NCI-H1436 (cell line): ENCODE results near the gene MICA.
"Not testable (repeated sequence)": the region's sequence is repeated elsewhere in the genome, so short reads cannot be mapped to it uniquely, and the experiment has no call there.

Source experiments
- DNase-seq: peaks from one replicate; lab custom pipeline; 2025; lab: John Stamatoyannopoulos, UW

MICA gene

DNA sequence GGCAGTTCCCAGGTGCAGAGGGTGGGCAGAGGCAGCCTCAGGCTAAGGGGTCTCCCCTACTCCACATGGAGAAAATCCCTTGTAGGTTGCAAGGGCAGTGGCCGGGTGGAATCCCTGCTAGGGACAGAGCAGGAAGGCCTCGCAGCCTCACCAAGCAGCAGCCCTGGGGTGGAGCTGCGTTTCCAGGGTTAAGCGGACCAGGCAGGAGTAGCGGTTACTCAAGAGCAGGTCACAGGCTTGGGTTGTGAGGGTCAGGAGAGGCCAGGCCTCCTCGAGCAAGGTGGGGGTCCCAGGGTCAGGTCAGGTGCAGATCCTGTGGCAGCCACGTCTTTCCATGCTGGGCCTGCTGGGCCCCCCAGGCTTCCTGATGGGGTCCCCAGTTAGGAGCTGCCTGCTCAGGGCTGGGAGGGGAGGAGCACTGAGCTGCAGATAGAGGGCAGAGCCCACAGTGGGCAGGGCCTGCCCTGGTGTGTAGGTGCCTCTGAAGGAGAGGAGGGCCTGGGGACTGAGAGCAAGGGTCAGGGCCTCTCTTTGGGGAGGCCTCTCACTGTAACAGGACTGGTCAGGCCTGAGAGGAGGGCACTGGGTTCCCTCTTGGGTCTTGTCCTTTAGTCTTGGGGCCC is 10.9 kb downstream of the MICA start:
- not testable (repeated sequence) for DNase-seq

DNA sequence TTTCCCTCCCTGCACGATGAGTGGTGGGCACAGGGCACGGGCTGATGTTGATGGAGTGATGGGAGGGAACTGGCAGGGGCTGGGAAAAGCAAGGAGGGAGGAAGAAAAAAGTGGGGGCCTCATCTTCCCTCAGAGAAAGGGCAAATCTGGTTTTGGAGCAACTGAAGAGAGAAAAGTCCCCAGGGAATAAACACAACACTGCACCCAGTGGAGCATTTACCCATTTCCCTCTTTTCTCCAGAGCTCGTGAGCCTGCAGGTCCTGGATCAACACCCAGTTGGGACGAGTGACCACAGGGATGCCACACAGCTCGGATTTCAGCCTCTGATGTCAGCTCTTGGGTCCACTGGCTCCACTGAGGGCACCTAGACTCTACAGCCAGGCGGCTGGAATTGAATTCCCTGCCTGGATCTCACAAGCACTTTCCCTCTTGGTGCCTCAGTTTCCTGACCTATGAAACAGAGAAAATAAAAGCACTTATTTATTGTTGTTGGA is 11.4 kb downstream of the MICA start:
- no peak for DNase-seq

DNA sequence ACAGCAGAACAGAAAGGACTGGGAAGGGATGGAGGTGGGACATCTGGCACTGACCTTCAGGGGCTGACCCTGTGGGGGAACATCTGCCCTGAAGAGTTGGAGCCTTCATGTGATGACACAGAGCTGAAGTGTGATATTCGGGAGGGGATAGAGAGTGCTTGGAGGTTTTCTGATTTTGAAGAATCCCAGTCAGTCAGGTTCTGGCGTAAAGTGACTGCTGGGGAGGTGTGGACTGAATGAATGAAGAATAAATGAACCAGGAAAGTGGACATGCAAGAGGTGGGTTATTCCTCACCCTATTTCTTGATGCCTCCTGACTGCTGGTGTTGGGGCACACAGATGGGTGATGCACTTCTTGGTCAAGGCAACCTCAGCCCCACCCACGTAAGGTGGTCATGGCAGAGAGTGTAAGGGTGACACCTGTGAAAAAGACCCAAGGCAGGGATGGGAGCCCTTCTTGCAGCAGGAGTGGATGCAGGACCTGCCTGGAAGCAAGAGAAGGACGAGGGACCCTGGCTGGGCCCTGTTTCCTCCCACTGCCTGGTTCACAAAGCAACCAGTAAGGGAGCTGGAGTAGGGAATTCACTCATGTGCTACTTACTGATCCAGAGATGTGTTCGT is 13.1 kb downstream of the MICA start:
- no peak for DNase-seq

DNA sequence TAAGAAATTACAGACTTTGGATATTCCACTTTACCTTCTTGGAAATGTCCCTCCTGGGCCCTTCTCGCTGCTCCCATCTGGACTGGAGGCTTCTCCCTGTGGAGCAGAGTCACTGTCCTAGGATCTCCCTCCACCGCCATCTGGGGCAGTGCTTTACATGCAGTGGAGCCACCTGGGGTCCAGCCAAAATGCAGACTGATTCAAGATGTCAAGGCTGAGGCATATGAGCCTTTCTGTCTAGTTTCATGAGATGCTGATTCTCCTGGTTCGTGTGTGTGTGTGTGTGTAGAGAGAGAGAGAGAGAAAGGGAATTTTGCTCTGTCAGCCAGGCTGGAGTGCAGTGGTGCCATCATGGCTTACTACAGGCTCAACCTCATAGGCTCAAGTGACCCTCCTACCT is 14.9 kb downstream of the MICA start:
- DNase-seq: no peak

DNA sequence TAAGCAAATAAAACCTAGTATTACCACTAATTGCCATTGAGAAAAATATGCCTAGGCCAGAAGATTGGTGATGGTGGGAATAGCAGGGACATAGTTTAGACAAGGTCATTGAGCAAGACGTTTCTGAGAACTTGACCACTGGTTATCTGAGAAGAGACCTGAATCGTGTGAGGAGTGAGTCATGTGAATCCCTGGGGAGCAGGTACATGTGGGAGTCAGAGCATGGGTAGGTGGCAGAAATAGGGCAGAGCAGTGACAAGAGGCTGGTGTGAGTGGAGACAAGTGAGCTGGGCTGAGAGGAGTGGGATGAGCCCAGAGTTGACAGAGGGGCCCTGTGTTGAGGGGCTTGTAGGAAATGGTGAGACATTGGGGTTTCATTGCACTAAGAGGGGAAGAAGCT is 16.4 kb downstream of the MICA start:
- DNase-seq: no peak

DNA sequence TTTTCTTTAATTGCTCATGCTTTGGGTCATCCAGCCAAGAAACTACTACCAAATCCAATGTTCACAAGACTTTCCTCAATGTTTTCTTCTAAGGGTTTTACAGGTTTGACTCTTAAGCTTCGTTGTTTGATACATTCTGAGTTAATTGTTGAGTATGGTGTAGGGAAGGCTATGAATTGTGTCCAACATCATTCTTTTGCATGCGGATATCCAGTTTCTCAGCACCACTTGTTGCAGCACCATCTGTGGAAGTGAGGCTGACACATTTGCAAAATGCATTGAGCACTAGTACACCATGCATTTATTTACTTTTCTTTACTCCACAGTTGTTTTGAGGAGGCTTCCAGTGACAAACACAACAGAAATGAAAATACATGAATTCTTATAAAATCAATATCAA is 17.2 kb downstream of the MICA start:
- DNase-seq: no peak

DNA sequence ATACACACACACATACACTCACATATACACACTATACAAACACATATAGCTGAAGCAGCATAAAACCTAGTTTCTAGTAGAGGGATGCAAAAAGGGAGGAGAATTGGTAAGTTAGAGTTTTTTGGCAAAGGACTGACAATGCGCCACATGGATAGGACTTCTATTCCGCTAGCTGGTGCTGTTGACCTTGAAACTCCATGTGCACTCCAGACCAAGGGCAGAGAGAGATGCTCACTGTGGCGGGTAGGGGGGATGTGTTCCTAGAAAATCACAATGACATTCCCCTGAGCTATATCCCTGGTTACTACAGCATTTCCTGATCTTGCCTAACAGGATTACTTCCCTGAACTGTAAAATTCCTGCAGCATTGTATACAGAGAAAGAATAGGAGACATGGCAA is 19.2 kb downstream of the MICA start:
- no peak for DNase-seq

DNA sequence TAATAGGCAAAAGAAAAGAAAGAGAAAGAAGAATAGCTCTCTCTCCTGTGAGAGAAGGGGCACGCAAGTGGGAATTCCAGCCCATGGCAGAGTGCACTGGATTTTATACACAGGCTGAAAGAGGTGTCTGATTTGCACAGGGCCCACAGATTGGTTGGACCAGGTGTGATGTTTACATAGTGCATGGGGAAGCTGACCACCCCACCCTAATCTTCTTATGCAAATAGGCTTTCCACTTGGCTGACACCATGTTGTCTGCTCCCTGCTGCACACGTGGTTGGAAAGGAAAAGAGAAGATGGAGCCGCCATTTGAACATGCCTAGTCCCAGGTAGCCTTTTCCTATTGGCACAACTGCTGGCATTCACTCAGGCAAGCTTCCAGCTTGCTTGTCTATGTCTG is 20.2 kb downstream of the MICA start:
- DNase-seq: no peak

DNA sequence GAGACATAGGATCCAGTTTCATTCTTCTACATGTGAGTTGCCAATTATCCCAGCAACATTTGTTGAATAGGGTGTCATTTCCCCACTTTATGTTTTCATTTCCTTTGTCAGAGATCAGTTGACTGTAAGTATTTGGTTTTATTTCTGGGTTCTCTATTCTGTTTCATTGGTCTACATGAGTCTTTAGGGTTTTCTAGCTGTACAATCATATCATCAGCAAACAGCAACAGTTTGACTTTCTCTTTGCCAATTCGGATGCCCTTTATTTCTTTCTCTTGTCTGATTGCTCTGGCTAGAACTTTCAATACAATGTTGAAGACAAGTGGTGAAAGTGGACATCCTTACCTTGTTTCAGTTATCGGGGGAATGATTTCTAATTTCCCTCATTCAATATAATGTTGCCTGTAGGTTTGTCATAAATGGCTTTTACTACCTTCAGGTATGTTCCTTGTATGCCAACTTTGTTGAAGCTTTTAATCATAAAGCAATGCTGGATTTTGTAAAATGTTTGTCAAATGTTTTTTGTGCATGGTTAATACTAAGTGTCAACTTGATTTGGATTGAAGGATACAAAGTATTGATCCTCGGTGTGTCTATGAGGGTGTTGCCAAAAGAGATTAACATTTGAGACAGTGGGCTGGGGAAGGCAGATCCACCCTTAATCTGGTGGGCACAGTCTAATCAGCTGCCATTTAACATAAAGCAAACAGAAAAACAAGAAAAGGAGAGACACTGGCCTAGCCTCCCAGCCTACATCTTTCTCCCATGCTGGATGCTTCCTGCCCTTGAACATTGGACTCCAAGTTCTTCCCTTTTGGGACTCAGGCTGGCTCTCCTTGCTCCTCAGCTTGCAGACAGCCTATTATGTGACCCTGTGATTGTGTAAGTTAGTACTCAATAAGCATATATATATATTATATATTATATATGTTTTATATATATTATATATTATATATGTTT is 23.3 kb downstream of the MICA start:
- DNase-seq: no peak

DNA sequence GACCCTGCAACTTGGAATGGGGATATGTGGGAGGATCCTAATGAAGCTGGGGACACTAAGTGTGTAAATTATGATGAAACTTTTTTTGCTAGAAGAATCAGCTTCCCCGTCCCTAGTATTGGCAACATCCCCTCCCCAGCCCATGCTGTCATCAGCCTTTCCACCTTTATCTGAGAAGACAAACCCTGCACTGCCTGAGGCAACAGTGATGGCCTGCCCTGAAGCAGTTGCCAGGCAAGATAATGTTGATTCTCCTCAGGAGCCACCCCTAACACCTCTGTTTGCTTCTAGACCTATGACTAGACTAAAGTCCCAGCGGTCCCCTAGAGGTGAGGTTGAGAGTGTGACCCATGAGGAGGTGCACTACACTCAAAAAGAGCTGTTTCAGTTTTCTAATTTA is 27.1 kb downstream of the MICA start:
- no peak for DNase-seq

DNA sequence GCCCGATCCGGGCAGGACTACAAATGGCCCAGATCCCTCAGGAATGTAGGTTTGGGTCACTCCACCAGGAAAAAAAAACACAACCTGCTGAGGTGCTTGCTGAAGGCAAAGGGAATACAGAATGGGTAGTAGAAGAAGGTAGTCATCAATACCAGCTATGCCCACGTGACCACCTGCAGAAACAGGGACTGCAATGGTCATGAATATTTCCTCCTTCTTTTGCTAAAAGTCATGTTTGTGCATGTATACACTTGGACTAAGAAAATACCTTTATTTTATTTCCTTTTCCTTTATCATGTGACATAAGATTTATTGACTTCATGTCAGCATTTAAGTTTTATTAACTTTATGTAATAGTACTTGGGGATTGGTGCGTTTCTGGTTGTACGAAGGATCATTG is 31.7 kb downstream of the MICA start:
- DNase-seq: not testable (repeated sequence)

DNA sequence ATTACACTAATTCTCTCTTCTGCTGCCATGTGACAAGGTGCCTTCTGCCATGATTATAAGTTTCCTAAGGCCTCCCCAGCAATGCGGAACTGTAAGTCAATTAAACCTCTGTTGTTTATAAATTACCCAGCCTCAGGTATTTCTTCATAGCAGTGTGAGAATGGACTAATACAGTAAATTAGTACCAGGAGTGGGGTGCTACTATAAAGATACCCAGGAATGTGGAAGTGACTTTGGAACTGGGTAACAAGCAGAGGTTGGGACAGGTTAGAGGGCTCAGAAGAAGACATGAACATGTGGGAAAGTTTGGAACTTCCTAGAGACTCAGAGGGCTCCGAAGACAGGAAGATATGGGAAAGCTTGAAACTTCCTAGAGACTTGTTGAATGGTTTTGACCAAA is 34.8 kb downstream of the MICA start:
- no peak for DNase-seq

DNA sequence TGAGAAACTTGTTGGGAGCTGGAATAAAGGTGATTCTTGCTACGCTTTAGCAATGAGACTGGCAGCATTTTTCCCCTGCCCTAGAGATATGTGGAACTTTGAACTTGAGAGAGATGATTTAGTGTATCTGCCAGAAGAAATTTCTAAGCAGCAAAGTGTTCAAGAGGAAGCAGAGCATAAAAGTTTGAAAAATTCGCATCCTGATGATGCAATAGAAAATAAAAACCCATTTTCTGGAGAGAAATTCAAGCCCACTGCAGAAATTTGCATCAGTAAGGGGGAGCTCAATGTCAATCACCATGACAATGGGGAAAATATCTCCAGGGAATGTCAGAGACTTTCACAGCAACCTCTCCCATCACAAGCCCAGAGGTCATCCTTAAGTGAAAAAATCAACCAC is 35.3 kb downstream of the MICA start:
- DNase-seq: no peak

DNA sequence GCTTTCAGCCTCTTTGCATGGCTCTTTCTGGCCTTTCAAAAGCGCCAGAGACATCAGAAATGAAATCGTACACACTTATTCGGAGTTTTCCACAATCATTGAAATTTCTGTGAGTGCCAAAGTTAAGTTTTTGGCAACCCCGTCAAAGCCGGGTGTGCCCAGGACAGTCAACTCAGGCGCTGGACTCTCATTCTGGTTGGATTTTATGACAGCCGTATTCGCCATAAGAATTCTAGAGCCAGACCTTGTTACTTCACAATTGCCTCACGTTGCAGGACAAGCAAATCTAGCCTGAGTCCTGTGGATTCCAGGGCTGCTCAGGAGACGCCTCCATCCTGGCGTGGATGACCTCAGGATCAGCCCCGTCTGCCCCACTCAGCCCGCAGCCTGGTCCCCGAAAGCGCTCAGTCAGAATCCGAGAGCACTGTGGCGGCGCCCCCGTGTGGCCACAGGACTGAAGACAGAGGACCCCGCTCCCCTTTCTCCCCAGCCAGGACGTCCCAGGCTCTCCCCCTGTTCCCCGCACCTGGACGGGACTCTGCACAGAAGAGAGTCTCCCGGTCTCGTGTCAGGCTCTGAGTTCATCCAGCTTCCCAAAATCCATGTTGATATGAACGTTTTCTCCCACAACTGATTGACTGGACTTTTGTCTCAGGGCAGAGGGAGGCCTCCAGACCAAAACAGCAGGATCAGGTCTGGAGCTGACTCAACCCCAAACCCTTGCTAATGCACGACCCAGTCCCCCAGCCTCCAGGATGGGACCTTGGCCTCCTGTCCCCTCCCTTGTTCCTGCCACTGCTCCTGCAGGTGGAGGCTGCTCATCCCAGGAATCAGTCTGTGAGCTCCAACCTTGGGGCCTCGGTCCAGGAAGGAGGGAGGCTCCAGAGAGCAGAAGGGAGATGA is 38.2 kb downstream of the MICA start:
- peak; percentile 12 for DNase-seq

DNA sequence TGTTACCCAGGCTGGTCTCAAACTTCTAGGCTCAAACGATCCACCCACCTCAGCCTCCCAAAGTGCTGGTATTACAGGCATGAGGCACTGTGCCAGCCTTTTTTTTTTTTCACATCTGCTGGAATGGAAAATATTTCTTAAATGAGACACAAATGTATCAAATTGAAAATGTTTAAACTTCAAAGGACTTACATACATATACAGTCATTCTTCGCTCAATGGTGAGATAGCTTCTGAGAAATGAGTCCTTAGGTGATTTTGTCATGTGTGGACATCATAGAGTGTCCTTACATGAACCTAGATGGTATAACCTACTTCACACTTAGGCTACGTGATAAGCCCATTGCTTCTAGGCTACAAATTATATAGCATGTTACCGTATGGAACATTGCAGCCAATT is 43.1 kb downstream of the MICA start:
- no peak for DNase-seq

DNA sequence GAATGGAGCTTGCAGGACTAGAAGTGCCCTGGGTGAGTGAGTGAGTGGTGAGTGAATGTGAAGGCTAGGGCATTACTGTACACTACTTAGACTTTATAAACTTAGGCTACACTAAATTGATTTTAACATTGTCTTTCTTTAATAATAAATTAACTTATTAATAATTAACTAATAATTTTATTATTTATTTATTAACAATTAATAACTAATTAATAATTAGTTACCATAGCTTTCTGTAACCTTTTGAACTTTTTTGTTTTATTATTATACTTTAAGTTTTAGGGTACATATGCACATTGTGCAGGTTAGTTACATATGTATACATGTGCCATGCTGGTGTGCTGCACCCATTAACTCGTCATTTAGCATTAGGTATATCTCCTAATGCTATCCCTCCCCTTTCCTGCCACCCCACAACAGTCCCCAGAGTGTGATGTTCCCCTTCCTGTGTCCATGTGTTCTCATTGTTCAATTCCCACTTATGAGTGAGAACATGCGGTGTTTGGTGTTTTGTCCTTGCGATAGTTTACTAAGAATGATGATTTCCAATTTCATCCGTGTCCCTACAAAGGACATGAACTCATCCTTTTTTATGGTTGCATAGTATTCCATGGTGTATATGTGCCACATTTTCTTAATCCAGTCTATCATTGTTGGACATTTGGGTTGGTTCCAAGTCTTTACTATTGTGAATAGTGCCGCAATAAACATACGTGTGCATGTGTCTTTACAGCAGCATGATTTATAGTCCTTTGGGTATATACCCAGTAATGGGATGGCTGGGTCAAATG is 43.8 kb downstream of the MICA start:
- DNase-seq: not testable (repeated sequence)

DNA sequence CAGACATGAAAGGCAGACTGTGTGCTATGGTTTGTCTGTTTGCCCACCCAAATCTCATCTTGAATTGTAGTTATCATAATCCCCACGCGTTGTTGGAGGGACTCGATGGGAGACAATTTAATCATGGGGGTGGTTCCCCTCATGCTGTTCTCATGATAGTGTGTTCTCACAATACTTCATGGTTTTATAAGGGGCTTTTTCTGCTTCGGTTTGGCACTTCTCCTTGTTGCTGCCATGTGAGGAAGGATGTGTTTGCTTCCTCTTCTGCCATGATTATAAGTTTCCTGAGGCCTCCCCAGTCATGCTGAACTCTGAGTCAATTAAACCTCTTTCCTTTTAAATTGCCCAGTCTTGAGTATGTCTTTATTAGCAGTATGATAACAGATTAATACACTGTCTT is 47.4 kb downstream of the MICA start:
- DNase-seq: no peak

DNA sequence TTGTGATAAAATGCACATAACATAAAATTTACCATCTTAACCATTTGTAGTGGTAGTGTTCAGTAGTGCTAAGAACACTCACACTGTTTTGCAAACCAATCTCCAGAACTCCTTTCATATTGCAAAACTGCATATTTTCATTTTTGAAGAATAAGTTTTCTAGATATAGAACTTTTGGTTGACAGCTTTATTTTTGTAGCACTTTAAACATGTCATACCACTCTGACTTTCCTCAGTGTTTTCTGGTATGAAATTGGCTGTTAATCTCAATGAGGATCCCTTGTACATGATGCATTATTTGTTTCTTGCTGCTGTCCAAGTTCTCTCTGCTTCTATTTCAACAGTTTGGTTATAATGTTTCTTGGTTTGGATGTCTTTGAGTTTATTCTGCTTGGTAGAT is 49.5 kb downstream of the MICA start:
- no peak for DNase-seq

DNA sequence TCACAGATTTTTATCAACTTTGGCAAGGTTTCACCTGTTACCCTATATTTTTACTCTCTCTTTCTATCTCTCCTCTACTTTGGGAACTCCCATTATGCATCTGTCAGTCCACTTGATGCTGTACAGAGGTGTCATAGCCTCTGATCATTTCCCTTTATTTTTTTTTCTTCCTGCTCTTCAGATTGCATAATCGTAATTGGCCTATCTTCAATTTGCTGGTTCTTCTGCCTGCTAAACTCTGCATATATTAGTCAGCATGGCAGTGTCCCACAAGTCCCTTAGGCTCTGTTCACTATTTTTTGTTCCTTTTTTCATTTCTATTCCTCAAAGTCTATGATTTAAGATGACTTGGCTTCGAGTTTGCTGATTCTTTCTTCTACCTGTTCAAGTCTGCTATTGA is 49.9 kb downstream of the MICA start:
- no peak for DNase-seq

DNA sequence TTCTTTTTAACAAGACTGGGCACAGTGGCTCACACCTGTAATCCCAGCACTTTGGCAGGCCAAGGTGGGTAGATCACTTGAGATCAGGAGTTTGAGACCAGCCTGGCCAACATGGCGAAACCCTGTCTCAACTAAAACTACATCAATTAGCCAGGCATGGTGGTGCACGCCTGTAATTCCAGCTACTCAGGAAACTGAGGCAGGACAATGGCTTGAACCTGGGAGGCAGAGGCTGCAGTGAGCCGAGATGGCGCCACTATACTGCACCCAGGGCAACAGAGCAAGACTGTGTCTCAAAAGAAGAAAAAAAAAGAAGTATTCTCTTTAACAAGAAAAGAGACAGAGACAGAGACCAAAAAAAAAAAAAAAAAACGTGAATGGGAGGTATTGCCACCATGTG is 56.5 kb downstream of the MICA start:
- DNase-seq: not testable (repeated sequence)
